Endothelial cell (in vitro differentiated cells): ENCODE measurements around the gene USP34. TPM values are rescaled to one million over a fixed set of nuclear protein-coding genes. Genes with fewer than 3 reads are reported as not detected.
A peak's percentile ranks its signal among the peaks of the same experiment; 100 is the strongest.
"Not testable (repeated sequence)": the region's sequence is repeated elsewhere in the genome, so short reads cannot be mapped to it uniquely, and the experiment has no call there.

Source experiments
- DNase-seq: peaks from one replicate; pipeline ENCODE4 v3.0.0; 2021; ENCODE audit warnings: low spot score
- H3K27ac Mint-ChIP-seq: one replicate; pipeline ENCODE4 v1.8.0; 2021; ENCODE audit warnings: mixed read lengths, inconsistent platforms; ENCODE audit not compliant: unreplicated experiment
- H3K27me3 Mint-ChIP-seq: one replicate; pipeline ENCODE4 v1.8.0; 2021; ENCODE audit warnings: mild to moderate bottlenecking, moderate library complexity, mixed read lengths, inconsistent platforms; ENCODE audit not compliant: unreplicated experiment
- H3K36me3 Mint-ChIP-seq: one replicate; pipeline ENCODE4 v1.8.0; 2021; ENCODE audit warnings: mild to moderate bottlenecking, low read depth, mixed read lengths, inconsistent platforms; ENCODE audit not compliant: unreplicated experiment
- H3K4me1 Mint-ChIP-seq: one replicate; pipeline ENCODE4 v1.8.0; 2021; ENCODE audit warnings: mild to moderate bottlenecking, mixed read lengths, inconsistent platforms; ENCODE audit not compliant: unreplicated experiment
- H3K4me3 Mint-ChIP-seq: one replicate; pipeline ENCODE4 v1.8.0; 2021; ENCODE audit warnings: mild to moderate bottlenecking, mixed read lengths, inconsistent platforms; ENCODE audit not compliant: unreplicated experiment
- H3K9me3 Mint-ChIP-seq: one replicate; pipeline ENCODE4 v1.8.0; 2021; ENCODE audit warnings: mixed read lengths, inconsistent platforms; ENCODE audit not compliant: unreplicated experiment
- CTCF ChIP-seq: fragments of 200-600 bp; sonication (generic); IDR thresholded peaks from one replicate; pipeline ENCODE4 v1.5.0; 2021; ENCODE audit warnings: antibody characterized with exemption; ENCODE audit not compliant: unreplicated experiment
- total RNA-seq: library from RNA; stranded (reverse); fragmentation: NEBNext Ultra II Directional; extraction: Animal tissue kit (Norgen Biotek cat#: 25700); gene quantifications from one replicate; pipeline ENCODE4 v1.2.1, GENCODE V29; 2021; ENCODE audit not compliant: unreplicated experiment

The USP34 gene
- total RNA-seq, 1 donor from 2014 or later = 97.4 TPM

DNA sequence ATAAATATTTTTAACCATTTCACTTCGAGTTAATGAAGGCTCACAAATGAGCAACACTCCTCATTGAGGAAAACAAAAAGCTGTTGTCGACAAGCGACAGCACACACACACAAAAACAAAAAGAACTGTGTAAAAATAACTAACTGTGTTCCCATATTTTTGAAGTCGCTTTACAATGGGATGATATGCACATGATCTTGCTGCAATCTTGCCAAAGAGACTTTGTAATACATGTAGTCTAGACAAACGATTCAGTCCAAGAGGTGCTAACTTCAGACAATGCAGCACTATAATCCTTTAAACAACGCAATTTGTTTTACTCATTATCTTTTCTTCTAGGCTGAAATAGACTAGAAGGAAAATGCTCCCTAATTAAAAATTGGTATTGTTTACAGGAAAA, 7.2 kb upstream of the USP34 start:
- DNase-seq = no peak
- Mint-ChIP-seq H3K36me3 (peaks cover 12% of the 10 kb centered on the region), H3K4me1 (no peaks in the 10 kb centered on the region), H3K27me3 (peaks cover 1% of the 10 kb centered on the region), H3K27ac (no peak overlapping the region), H3K9me3 (no peaks in the 10 kb centered on the region), H3K4me3 (no peak overlapping the region)
- TF ChIP-seq CTCF = no peak

- not testable (repeated sequence) for H3K4me1 Mint-ChIP-seq, H3K9me3 Mint-ChIP-seq, DNase-seq, H3K27ac Mint-ChIP-seq, H3K27me3 Mint-ChIP-seq
- H3K4me3 Mint-ChIP-seq = peak overlapping the region; percentile 65
- peaks cover 14% of the 10 kb centered on the region for H3K36me3 Mint-ChIP-seq
Observed at GRCh38 chr2:61476929-61477589, 6.2 kb upstream of the USP34 start.

DNA sequence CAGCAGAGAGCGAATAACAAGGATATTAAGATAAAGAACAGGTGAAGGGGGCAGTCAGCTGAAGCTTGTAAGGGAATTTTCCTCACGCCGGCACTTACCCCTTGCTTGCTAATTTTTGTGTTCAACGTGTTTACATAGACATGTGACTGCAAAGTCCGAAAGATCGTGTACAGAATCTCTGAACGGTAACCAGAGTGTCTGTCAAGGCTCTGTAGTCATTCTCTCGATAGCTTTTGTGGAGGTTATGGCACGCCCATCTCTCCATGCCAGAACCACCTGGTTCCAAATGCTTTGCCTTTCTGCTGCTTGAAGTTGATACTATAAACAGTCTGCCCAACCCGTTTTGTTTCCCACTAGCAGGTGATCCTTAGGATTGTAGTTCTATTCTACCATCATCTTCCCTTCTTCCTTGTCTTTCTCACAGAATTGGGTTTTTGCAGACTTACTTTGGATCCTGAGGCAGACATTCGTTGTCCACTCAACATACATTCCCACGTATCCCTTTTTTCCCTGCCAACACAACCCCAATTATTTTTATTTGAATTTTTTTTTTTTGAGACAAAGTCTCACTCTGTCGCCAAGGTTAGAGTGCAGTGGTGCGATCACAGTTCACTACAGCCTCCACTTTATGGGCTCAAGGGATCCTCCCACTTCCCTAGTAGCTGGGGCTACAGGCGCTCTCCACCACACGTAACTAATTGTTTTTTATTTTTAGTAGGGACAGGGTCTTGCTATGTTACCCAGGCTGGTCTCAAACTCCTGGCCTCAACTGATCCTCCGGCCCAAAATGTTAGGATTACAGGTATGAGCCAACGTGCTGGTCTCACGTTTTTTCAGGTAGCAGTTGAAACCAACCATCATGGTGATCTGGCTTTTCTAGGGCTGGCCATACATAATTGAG, 1.3 kb upstream of the USP34 start:
- no peak for DNase-seq
- no peaks in the 10 kb centered on the region for H3K9me3 Mint-ChIP-seq

DNA sequence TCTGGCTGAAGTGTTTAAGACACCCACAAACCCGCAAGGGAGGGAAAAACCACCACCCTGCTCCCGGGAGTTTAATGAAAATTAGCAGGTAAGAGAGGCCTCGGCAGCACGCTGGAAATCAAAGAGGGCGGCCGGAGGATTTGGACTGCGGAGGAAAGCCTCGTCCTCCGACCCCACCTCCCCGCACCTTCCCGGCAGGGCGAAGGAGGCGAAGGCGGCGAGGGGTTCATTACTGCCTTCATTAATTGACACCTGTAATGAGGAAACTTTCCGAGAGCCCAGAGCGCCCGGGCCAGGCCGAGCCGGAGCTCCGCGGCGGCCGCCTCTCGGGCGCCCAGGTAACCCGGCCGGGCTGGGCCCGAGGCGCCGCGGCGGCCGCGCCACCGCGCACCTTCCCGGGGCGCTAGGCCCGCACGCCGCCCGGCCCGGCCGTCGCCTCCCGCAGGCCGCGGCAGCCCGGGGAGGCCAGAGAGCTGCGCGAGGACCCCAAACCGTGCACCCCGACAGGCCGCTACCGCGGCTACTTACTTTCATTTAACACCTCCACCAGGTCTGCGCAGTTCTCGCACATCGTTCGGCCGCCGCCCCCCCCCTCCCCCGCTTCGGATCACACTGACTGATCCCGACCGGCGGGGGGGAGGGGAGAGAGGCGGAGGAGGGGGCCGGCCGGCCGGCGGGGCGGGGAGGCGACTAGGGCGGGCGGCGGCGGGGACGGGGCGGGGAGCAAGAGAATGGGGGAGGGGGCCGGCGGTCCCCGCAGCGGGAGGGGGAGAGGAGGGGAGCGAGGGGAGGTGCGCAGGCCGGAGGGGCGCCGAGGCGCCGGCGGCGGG, 550 bp downstream of the USP34 start:
- H3K36me3 Mint-ChIP-seq = peaks cover 8% of the 10 kb centered on the region
- H3K27ac Mint-ChIP-seq = peak overlapping the region; percentile 93
- H3K4me1 Mint-ChIP-seq = peaks cover 16% of the 10 kb centered on the region
- no peaks in the 10 kb centered on the region for H3K9me3 Mint-ChIP-seq
- H3K4me3 Mint-ChIP-seq = peak overlapping the region; percentile 96
- peaks cover 3% of the 10 kb centered on the region for H3K27me3 Mint-ChIP-seq
- DNase-seq = peak; percentile 85
- TF ChIP-seq CTCF = no peak

More for the DNA sequence above, 1.3 kb upstream of the USP34 start:
- H3K4me3 Mint-ChIP-seq = peak overlapping the region; percentile 94
- H3K27me3 Mint-ChIP-seq = peaks cover 3% of the 10 kb centered on the region
- H3K36me3 Mint-ChIP-seq = peaks cover 12% of the 10 kb centered on the region
- no peak for TF ChIP-seq CTCF
- peak overlapping the region; percentile 93 for H3K27ac Mint-ChIP-seq
- peaks cover 16% of the 10 kb centered on the region for H3K4me1 Mint-ChIP-seq

GRCh38 chr2:61469424-61470121, 1.3 kb downstream of the USP34 start:
- TF ChIP-seq CTCF = no peak
- Mint-ChIP-seq H3K36me3 (peaks cover 8% of the 10 kb centered on the region), H3K4me1 (peaks cover 16% of the 10 kb centered on the region), H3K27me3 (peaks cover 3% of the 10 kb centered on the region), H3K4me3 (peak overlapping the region; percentile 96), H3K27ac (peak overlapping the region; percentile 93), H3K9me3 (no peaks in the 10 kb centered on the region)
- no peak for DNase-seq

GRCh38 chr2:61468231-61468630, 2.7 kb downstream of the USP34 start:
- H3K4me3 Mint-ChIP-seq = peak overlapping the region; percentile 51
- not testable (repeated sequence) for H3K27me3 Mint-ChIP-seq, H3K27ac Mint-ChIP-seq, H3K36me3 Mint-ChIP-seq, DNase-seq, H3K9me3 Mint-ChIP-seq
- peaks cover 19% of the 10 kb centered on the region for H3K4me1 Mint-ChIP-seq
